ENCODE data around the gene WDR91. TPM values are rescaled to one million over a fixed set of nuclear protein-coding genes. Genes with fewer than 3 reads are reported as not detected.

The WDR91 gene
- total and polyA plus RNA-seq, 2 donors (not counting 1 experiment from before 2014, with no cell fraction given): 26.7 to 40.7 TPM

DNA sequence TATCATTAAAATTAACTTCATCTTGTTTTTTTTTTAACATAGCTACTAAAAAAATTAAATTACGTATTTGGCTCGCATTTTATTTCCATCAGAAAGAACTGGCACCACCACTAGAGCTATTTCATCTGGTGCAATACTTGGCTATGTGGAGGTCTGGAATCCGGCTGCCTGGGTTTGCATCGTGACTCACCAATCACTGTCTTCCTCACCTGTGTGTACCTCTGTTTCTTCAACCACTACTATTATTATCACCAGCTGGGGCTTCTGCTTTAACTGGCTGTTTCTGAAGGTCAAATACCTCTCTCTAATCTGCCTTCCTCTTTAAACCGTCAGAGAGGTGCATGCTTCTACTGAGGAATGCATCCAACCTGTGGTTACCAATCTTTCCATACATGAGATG lies 6.5 kb downstream of the WDR91 start:
- Histone ChIP-seq H3K9me3 (ENCODE audit: control extremely low read depth in 1 of 3, control insufficient read depth in 2 of 3, insufficient read depth in 1 of 3, low read length in 2 of 3) (no peaks in the 10 kb centered on the region), H3K4me1 (ENCODE audit: control insufficient read depth in 2 of 2, insufficient read depth in 2 of 2, low read length in 2 of 2) (peaks cover 24 to 25% of the 10 kb centered on the region in 2 donors), H3K4me2 (replicated peaks; ENCODE audit: low read depth, low read length, poor library complexity, severe bottlenecking) (no peak overlapping the region), H3K27ac (ENCODE audit: low read length in 2 of 2) (no peak overlapping the region), H3K4me3 (ENCODE audit: control extremely low read depth in 1 of 5, extremely low read depth in 1 of 5, insufficient read depth in 1 of 5, low read depth in 2 of 5, low read length in 4 of 5) (no peak overlapping the region), H2AFZ (ENCODE audit: insufficient read depth, low read depth, low read length, poor library complexity, severe bottlenecking) (no peak overlapping the region), H3K9ac (ENCODE audit: low read length) (no peak overlapping the region), H3K79me2 (ENCODE audit: control insufficient read depth, insufficient read depth, low read length) (peaks cover 10% of the 10 kb centered on the region), H3K27me3 (replicated peaks in 1 of 4; ENCODE audit: control extremely low read depth in 1 of 4, control insufficient read depth in 3 of 4, insufficient read depth in 4 of 4, low read length in 3 of 4) (no peaks in the 10 kb centered on the region), H3K36me3 (replicated peaks in 1 of 2; ENCODE audit: control extremely low read depth in 1 of 2, control insufficient read depth in 1 of 2, extremely low read depth in 1 of 2, insufficient read depth in 2 of 2, low read length in 1 of 2) (peaks cover 5 to 57% of the 10 kb centered on the region in 2 experiments), H4K20me1 (ENCODE audit: control insufficient read depth, insufficient read depth, low read length, poor library complexity, severe bottlenecking) (no peaks in the 10 kb centered on the region)
- Mint-ChIP-seq H3K4me1 (peaks cover 41% of the 10 kb centered on the region), H3K27me3 (no peaks in the 10 kb centered on the region), H3K27ac (no peak overlapping the region), H3K9me3 (ENCODE audit: insufficient read depth) (no peaks in the 10 kb centered on the region), H3K4me3 (no peak overlapping the region)
- intact Hi-C loops (cut with micrococcal nuclease): no loop called here
- no peak for TF ChIP-seq EZH2 (IDR thresholded peaks at IDR 0.05; ENCODE audit: borderline replicate concordance, insufficient read depth, low read depth, low read length, poor library complexity, severe bottlenecking)
- TF ChIP-seq, protein P1, sequence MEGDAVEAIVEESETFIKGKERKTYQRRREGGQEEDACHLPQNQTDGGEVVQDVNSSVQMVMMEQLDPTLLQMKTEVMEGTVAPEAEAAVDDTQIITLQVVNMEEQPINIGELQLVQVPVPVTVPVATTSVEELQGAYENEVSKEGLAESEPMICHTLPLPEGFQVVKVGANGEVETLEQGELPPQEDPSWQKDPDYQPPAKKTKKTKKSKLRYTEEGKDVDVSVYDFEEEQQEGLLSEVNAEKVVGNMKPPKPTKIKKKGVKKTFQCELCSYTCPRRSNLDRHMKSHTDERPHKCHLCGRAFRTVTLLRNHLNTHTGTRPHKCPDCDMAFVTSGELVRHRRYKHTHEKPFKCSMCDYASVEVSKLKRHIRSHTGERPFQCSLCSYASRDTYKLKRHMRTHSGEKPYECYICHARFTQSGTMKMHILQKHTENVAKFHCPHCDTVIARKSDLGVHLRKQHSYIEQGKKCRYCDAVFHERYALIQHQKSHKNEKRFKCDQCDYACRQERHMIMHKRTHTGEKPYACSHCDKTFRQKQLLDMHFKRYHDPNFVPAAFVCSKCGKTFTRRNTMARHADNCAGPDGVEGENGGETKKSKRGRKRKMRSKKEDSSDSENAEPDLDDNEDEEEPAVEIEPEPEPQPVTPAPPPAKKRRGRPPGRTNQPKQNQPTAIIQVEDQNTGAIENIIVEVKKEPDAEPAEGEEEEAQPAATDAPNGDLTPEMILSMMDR (IDR thresholded peaks at IDR 0.05): no peak
- ChIA-PET CTCF (interaction anchor here (0.5 kb wide), 1 partner anchor 218 kb away, joined by 3 read pairs; the partner anchor contains the start of gene AGBL3), POLR2A (no interaction called here)
- DNase-seq (no peak), ATAC-seq (ENCODE audit: low read depth) (no peak)
- 100% methylated on average over 3 of the region's 5 CpGs for WGBS (ENCODE audit: insufficient coverage)

DNA sequence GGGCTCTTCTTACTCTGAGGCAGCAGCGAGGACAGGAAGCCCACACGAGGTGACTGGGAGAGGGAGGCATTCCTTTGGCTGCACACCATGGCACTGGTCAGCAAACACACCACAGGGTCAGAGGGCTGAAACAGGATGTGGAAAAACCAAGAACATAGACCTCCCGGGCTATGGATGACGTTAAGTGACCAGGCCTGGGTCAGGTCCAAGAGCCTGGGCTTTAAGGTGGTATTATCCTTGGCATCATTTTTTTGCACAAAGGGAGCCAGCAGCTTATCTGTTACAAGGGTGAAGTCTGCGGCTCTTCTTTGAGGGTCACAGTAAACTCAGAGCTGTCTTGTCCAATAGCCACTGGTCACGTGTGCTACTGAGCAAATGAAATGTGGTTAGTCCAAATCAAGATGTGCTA lies 7.0 kb downstream of the WDR91 start:
- no peak for TF ChIP-seq EZH2 (IDR thresholded peaks at IDR 0.05; ENCODE audit: borderline replicate concordance, insufficient read depth, low read depth, low read length, poor library complexity, severe bottlenecking)
- TF ChIP-seq, protein P1 (IDR thresholded peaks at IDR 0.05): no peak
- no peak overlapping the region for H3K27ac Mint-ChIP-seq
- POLR2A ChIA-PET: no interaction called here
- Histone ChIP-seq H3K9ac (ENCODE audit: low read length) (no peak overlapping the region), H2AFZ (ENCODE audit: insufficient read depth, low read depth, low read length, poor library complexity, severe bottlenecking) (no peak overlapping the region), H3K79me2 (ENCODE audit: control insufficient read depth, insufficient read depth, low read length) (peaks cover 7% of the 10 kb centered on the region), H4K20me1 (ENCODE audit: control insufficient read depth, insufficient read depth, low read length, poor library complexity, severe bottlenecking) (no peaks in the 10 kb centered on the region), H3K4me2 (replicated peaks; ENCODE audit: low read depth, low read length, poor library complexity, severe bottlenecking) (no peak overlapping the region), H3K4me3 (ENCODE audit: control extremely low read depth in 1 of 5, extremely low read depth in 1 of 5, insufficient read depth in 1 of 5, low read depth in 2 of 5, low read length in 4 of 5) (no peak overlapping the region), H3K4me1 (ENCODE audit: control insufficient read depth in 2 of 2, insufficient read depth in 2 of 2, low read length in 2 of 2) (peaks cover 20 to 23% of the 10 kb centered on the region in 2 donors), H3K27me3 (replicated peaks in 1 of 4; ENCODE audit: control extremely low read depth in 1 of 4, control insufficient read depth in 3 of 4, insufficient read depth in 4 of 4, low read length in 3 of 4) (no peaks in the 10 kb centered on the region), H3K27ac (ENCODE audit: low read length in 2 of 2) (no peak overlapping the region), H3K9me3 (ENCODE audit: control extremely low read depth in 1 of 3, control insufficient read depth in 2 of 3, insufficient read depth in 1 of 3, low read length in 2 of 3) (no peaks in the 10 kb centered on the region), H3K36me3 (replicated peaks in 1 of 2; ENCODE audit: control extremely low read depth in 1 of 2, control insufficient read depth in 1 of 2, extremely low read depth in 1 of 2, insufficient read depth in 2 of 2, low read length in 1 of 2) (peaks cover 5 to 63% of the 10 kb centered on the region in 2 experiments)
- DNase-seq (no peak), ATAC-seq (ENCODE audit: low read depth) (no peak)
- intact Hi-C loops (cut with micrococcal nuclease): no loop called here
- 96% methylated on average over 6 of the region's 6 CpGs for WGBS (ENCODE audit: insufficient coverage)
- CTCF ChIA-PET: interaction anchor here (0.5 kb wide), 1 partner anchor 218 kb away, joined by 3 read pairs; the partner anchor contains the start of gene AGBL3
- H3K9me3 Mint-ChIP-seq (ENCODE audit: insufficient read depth): no peaks in the 10 kb centered on the region
- peaks cover 37% of the 10 kb centered on the region for H3K4me1 Mint-ChIP-seq
- H3K4me3 Mint-ChIP-seq: no peak overlapping the region
- H3K27me3 Mint-ChIP-seq: no peaks in the 10 kb centered on the region
